HCT116 (cell line): ENCODE results near the gene EYA2. TPM values are rescaled to one million over a fixed set of nuclear protein-coding genes. Genes with fewer than 3 reads are reported as not detected.
"Not testable (repeated sequence)": the region's sequence is repeated elsewhere in the genome, so short reads cannot be mapped to it uniquely, and the experiment has no call there.

ENCODE experiments used
- ATAC-seq: fragments of 200-7000 bp; cut with Tn5 transposase; 2 replicates; pipeline ENCODE4 v1.9.1; 2020; ENCODE audit warnings: mild to moderate bottlenecking, moderate library complexity
- BruUV-seq: library from RNA; stranded (reverse); fragments of 400-500 nt; replicated peaks from 2 replicates; lab custom pipeline; 2021; lab: Mats Ljungman, UMichigan
- CTCF ChIA-PET: fragments of 300-600 bp; sonication (Branson Sonifier 250); formaldehyde crosslinking; loops from one replicate; lab custom pipeline; 2021; ENCODE audit warnings: antibody characterized with exemption; lab: Charles Lee
- POLR2A ChIA-PET: fragments of 300-600, 350-600 bp; sonication (Branson Sonifier 250); formaldehyde crosslinking; loops from one replicate; lab custom pipeline; 2021; ENCODE audit warnings: antibody characterized with exemption; lab: Charles Lee
- RAD21 ChIA-PET, 2 experiments: fragments of 300-600 bp; sonication (Branson Sonifier 250); formaldehyde crosslinking; loops; one replicate each; lab custom pipeline; 2023; ENCODE audit warnings: low total read pairs in 2 of 2; ENCODE audit not compliant: uncharacterized antibody in 2 of 2, unreplicated experiment in 2 of 2, low non-redundant PET in 1 of 2; lab: Charles Lee
- DNase-seq: peaks from one replicate; pipeline ENCODE4 v3.0.0-alpha.2; 2010; ENCODE audit warnings: low read depth, low spot score
- H2AFZ ChIP-seq: fragments of 200-600 bp; shearing (Covaris generic), sonication (generic); 2 replicates; pipeline ENCODE4 v1.6.1; 2017; ENCODE audit warnings: low read depth, mixed run types, mixed read lengths, antibody characterized with exemption, low read length; ENCODE audit not compliant: poor library complexity, severe bottlenecking
- H3K27ac ChIP-seq: 2 replicates; pipeline ENCODE4 v1.5.1; 2012; ENCODE audit warnings: low read depth, low read length
- H3K27me3 ChIP-seq: fragments of 200-600 bp; sonication (generic); 2 replicates; pipeline ENCODE4 v1.6.1; 2016; ENCODE audit warnings: mixed run types, low read length, mixed read lengths; ENCODE audit not compliant: insufficient read depth
- H3K36me3 ChIP-seq, 2 experiments: fragments of 200-500 bp in 1 of 2; fragments of 200-600 bp in 1 of 2; sonication (Bioruptor generic) in 1 of 2; sonication (generic) in 1 of 2; 2 replicates each; pipeline versions ENCODE4 v1.5.1 to v1.6.1; 2014 to 2016; ENCODE audit warnings: low read length in 2 of 2, inconsistent platforms in 1 of 2, mixed read lengths in 1 of 2, mixed run types in 1 of 2; ENCODE audit not compliant: insufficient read depth in 2 of 2, control insufficient read depth in 1 of 2
- H3K4me1 ChIP-seq, 2 experiments: fragments of 200-600 bp in 1 of 2; sonication (generic) in 1 of 2; 2 replicates each; pipeline versions ENCODE4 v1.5.1 to v1.6.1; 2012 to 2017; ENCODE audit warnings: low read length in 2 of 2, inconsistent platforms in 1 of 2, mild to moderate bottlenecking in 1 of 2, mixed read lengths in 1 of 2, mixed run types in 1 of 2, moderate library complexity in 1 of 2; ENCODE audit not compliant: insufficient read depth in 2 of 2, control insufficient read depth in 1 of 2
- H3K4me2 ChIP-seq: fragments of 200-600 bp; sonication (generic); 2 replicates; pipeline ENCODE4 v1.6.1; 2017; ENCODE audit warnings: mixed run types, low read length, mixed read lengths
- H3K4me3 ChIP-seq, 2 experiments: fragments of 200-600 bp in 1 of 2; sonication (generic) in 1 of 2; replicated peaks in 1 of 2; 2 replicates each; pipeline ENCODE4 v1.5.1; 2011 to 2016; ENCODE audit warnings: low read length in 2 of 2, control low read depth in 1 of 2, low read depth in 1 of 2, mild to moderate bottlenecking in 1 of 2, mixed read lengths in 1 of 2, mixed run types in 1 of 2
- H3K79me2 ChIP-seq: fragments of 200-600 bp; sonication (generic); 2 replicates; pipeline ENCODE4 v1.6.1; 2017; ENCODE audit warnings: mild to moderate bottlenecking, mixed run types, low read length, moderate library complexity, mixed read lengths; ENCODE audit not compliant: insufficient read depth
- H3K9ac ChIP-seq: fragments of 200-600 bp; sonication (generic); 2 replicates; pipeline ENCODE4 v1.6.1; 2016; ENCODE audit warnings: low read length, mixed read lengths
- H3K9me2 ChIP-seq: fragments of 200-600 bp; sonication (generic), shearing (Covaris generic); 2 replicates; pipeline ENCODE4 v1.6.1; 2017; ENCODE audit warnings: mixed run types, mild to moderate bottlenecking, moderate library complexity; ENCODE audit not compliant: insufficient read depth
- H3K9me3 ChIP-seq, 2 experiments: fragments of 200-500 bp in 1 of 2; fragments of 200-600 bp in 1 of 2; sonication (Bioruptor generic) in 1 of 2; sonication (generic) in 1 of 2; 2 replicates each; pipeline ENCODE4 v1.6.1; 2014 to 2017; ENCODE audit warnings: low read length in 2 of 2, mixed read lengths in 2 of 2, inconsistent platforms in 1 of 2, low read depth in 1 of 2, mild to moderate bottlenecking in 1 of 2, mixed run types in 1 of 2, moderate library complexity in 1 of 2; ENCODE audit not compliant: control insufficient read depth in 1 of 2, insufficient read depth in 1 of 2
- H4K20me1 ChIP-seq: fragments of 200-600 bp; sonication (generic), shearing (Covaris generic); 2 replicates; pipeline ENCODE4 v1.6.1; 2017; ENCODE audit warnings: mixed run types, mild to moderate bottlenecking, moderate library complexity; ENCODE audit not compliant: insufficient read depth
- CBX3 ChIP-seq: IDR thresholded peaks from 2 replicates; pipeline ENCODE4 v1.6.1; 2012; ENCODE audit warnings: low read depth
- POLR2A ChIP-seq: IDR thresholded peaks from 2 replicates; pipeline ENCODE4 v1.7.0; 2011; ENCODE audit warnings: borderline replicate concordance; ENCODE audit not compliant: insufficient read depth, insufficient read length; ENCODE audit errors: extremely low read depth
- intact Hi-C: fragments of 100-400 bp; cut with micrococcal nuclease; formaldehyde crosslinking; loops from 2 replicates; pipeline ENCODE4 v1.10.0; 2022
- total RNA-seq: library from RNA; stranded (reverse); gene quantifications from one replicate; pipeline ENCODE4 v1.2.1, GENCODE V29; 2021; ENCODE audit not compliant: unreplicated experiment
- TF ChIP-seq, protein P1 (sequence below): IDR thresholded peaks from 2 replicates; pipeline ENCODE4 v1.6.1; 2012; ENCODE audit warnings: low read depth
- TF ChIP-seq, protein P2 (sequence below): IDR thresholded peaks from 2 replicates; pipeline ENCODE4 v1.6.1; 2012

EYA2 gene
- total RNA-seq, 1 experiment from 2014 or later, result not detected

DNA sequence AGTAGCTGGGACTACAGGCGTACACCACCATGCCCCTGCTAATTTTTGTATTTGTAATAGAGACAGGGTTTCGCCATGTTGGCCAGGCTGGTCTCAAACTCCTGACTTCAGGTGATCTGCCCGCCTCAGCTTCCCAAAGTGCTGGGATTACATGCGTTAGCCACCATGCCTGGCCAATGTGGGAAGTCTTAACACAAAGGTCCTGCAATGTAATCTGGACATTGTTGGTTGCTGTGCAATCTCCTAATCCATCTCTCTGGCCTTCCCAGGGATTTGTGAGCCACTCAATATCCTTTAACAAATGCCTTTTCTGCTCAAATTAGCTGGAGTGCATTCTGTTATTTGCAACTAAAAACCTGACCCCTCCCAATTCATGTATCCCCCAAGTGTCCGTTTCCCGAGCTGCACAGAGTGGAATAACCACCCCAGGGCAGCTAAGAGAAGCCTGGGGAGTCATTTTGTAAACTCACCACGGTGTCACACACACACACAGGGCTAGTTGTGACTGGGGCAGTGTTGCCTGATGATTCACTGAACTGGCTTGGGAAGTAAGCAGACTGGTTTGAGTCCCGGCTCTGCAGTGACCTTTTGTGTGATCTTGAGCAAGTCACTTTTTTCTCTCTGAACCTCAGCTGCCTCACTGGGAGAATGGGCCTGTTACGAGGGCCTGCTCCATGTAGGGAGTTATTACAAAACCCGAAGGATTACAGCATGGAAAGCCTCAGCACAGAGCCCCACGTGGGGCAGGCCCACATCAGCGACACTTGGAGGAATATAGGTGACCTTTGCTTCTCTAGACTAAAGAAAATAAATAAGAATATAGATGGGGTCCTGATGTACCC is 309.6 kb downstream of the EYA2 start (continued):
- TF ChIP-seq, protein P1, sequence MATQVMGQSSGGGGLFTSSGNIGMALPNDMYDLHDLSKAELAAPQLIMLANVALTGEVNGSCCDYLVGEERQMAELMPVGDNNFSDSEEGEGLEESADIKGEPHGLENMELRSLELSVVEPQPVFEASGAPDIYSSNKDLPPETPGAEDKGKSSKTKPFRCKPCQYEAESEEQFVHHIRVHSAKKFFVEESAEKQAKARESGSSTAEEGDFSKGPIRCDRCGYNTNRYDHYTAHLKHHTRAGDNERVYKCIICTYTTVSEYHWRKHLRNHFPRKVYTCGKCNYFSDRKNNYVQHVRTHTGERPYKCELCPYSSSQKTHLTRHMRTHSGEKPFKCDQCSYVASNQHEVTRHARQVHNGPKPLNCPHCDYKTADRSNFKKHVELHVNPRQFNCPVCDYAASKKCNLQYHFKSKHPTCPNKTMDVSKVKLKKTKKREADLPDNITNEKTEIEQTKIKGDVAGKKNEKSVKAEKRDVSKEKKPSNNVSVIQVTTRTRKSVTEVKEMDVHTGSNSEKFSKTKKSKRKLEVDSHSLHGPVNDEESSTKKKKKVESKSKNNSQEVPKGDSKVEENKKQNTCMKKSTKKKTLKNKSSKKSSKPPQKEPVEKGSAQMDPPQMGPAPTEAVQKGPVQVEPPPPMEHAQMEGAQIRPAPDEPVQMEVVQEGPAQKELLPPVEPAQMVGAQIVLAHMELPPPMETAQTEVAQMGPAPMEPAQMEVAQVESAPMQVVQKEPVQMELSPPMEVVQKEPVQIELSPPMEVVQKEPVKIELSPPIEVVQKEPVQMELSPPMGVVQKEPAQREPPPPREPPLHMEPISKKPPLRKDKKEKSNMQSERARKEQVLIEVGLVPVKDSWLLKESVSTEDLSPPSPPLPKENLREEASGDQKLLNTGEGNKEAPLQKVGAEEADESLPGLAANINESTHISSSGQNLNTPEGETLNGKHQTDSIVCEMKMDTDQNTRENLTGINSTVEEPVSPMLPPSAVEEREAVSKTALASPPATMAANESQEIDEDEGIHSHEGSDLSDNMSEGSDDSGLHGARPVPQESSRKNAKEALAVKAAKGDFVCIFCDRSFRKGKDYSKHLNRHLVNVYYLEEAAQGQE, result no peak
- TF ChIP-seq POLR2A, result no peak

DNA sequence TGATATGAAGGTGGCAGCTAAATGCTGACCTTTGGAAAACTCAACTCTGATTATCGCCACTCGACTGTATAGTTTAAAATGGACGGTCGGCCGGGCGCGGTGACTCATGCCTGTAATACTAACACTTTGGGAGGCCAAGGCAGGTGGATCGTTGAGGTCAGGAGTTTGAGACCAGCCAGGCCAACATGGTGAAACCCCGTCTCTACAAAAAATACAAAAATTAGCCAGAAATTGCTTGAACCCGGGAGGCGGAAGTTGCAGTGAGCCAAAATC is 310.1 kb downstream of the EYA2 start:
- ATAC-seq (peak; percentile 21), DNase-seq (peak; percentile 28)
- H3K4me2 ChIP-seq, result peak overlapping the region; percentile 65
- peaks cover 66 to 77% of the 10 kb centered on the region in 2 experiments for H3K4me1 ChIP-seq
- CTCF ChIA-PET, result interaction anchor here (0.5 to 5.2 kb wide), 6 partner anchors 9 to 452 kb away, joined by 3 to 75 read pairs (median 4); no protein-coding TSS in a partner anchor
- not testable (repeated sequence) for H3K9me2 ChIP-seq, H3K9me3 ChIP-seq, H3K79me2 ChIP-seq, H4K20me1 ChIP-seq, H3K27me3 ChIP-seq, BruUV-seq
- POLR2A ChIA-PET, result interaction anchor here (1.2 to 1.6 kb wide), 4 partner anchors 8 to 297 kb away, joined by 3 to 4 read pairs (median 4); partner anchors contain the start of gene NCOA3
- peaks cover 9 to 14% of the 10 kb centered on the region in 2 experiments; a peak in 3 of 4 replicates for H3K36me3 ChIP-seq
- peak overlapping the region; percentile 46 for H2AFZ ChIP-seq
- RAD21 ChIA-PET, result interaction anchor here (0.7 to 2.1 kb wide), 3 partner anchors 8 to 179 kb away, joined by 4 to 12 read pairs (median 6); no protein-coding TSS in a partner anchor
- H3K9ac ChIP-seq, result peak overlapping the region; percentile 65
- intact Hi-C loops, result loop anchor here (2.0 to 10.0 kb wide), 3 partner anchors 113 to 300 kb away; partner anchors contain the start of gene NCOA3
- H3K4me3 ChIP-seq, result peak overlapping the region in 1 of 2 experiments; percentile 21; a peak in 2 of 4 replicates
- 0 out of 2 replicates have a peak, but pooled peaks have one; percentile 4 for TF ChIP-seq CBX3
- TF ChIP-seq, protein P2, sequence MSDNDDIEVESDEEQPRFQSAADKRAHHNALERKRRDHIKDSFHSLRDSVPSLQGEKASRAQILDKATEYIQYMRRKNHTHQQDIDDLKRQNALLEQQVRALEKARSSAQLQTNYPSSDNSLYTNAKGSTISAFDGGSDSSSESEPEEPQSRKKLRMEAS, result peak; percentile 13; the same call in 1 of the 2 replicates
- peak overlapping the region; percentile 74 for H3K27ac ChIP-seq
